Erythroblast (primary cell): Measurements from ENCODE around the gene CYLD.

Experiments used
- DNase-seq, 2 experiments: peaks; one replicate each; lab custom pipeline; 2025; lab: John Stamatoyannopoulos, UW
- GATA1 ChIP-seq: IDR thresholded peaks from 2 replicates; pipeline ENCODE4 v1.6.1; 2011; ENCODE audit warnings: low read depth, mild to moderate bottlenecking, control low read depth, low read length, moderate library complexity
- POLR2A ChIP-seq: IDR thresholded peaks from 2 replicates; pipeline ENCODE4 v1.6.1; 2011; ENCODE audit warnings: mild to moderate bottlenecking, low read length

CYLD gene

DNA sequence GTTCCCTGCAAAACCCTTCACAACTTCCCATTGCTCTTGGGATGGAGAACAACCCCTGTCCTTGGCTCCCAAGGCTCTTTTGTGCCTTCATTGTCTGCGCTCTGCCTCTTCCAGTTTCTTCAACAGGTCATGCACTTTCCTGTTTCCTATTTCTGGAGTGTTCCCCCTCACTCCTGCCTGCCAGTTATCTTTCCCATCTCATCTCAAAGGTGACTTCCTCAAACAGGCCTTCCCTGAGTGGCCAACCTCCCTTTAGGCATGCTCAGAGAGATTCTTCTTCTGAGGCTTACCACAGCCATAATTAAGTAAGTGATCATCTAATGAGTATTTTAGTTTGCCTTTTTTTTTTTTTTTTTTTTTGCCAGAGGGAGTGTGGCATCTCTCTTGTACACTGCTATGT, 2.9 kb upstream of the CYLD start:
- TF ChIP-seq GATA1 = no peak
- no peak for TF ChIP-seq POLR2A
- DNase-seq = no peak

GRCh38 chr16:50740736-50741135, 1.1 kb upstream of the CYLD start:
- TF ChIP-seq POLR2A (no peak), GATA1 (no peak)
- DNase-seq = peak in 1 of 2 experiments; percentile 19

DNA sequence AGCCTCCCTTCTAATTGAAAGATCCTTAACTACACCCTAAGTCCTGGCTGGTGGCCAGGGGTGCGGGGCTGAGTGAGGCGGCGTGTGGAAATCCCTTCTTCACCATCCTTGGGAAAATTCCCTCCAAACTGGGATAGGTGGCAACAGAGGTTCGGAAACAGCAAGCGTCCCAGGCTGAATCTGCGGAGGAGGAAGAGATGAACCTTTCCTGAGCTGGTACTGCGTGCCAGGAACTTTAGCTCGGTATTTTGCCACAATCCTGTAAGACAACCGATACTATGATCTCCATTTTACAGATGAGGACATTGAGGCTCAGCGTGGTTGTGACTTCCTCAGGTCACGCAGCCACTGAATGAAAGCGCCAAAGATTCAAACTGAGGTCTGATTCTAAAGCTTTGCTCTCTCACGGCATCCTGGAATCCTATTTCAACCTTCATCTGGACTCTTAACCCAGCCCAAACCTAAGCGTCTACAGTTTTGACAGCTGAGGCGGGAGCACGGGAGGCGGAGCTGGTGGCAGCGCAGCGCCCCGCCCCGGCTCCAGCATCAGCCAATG, 583 bp upstream of the CYLD start:
- TF ChIP-seq GATA1 (no peak), POLR2A (no peak)
- peak in 1 of 2 experiments; percentile 49 for DNase-seq

DNA sequence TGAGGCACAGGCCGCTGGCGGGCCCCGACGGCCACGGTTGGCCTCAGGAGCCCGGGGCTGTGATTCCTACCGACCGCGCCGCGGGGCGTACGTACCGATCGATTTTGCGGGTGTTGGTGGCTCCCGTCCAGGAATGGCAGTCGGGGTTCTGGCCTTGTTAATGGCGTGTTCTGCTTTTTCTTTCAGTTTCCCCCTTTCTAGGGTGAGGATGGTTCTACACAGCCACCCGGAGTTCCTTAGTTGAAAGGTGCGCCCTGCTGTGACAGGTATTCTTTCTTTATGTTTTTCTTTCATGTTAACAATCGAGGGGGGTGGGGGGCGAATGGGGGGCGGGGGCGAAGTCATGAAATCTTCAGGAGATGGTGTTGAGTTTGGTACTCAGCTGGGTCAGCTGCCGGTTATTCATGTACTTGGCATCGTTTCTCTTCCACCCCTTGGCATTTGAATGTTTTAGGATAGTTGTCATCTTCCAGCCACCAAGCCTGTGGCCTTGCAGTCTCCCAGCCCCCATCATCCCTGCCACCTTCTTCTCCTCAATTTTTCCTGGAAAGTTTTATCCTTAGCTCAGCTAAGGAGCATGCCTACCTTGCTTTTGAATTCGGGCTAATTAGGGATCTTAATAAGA, 802 bp downstream of the CYLD start:
- TF ChIP-seq POLR2A = no peak
- TF ChIP-seq GATA1 = no peak
- DNase-seq = peak; percentile 44 to 64

DNA sequence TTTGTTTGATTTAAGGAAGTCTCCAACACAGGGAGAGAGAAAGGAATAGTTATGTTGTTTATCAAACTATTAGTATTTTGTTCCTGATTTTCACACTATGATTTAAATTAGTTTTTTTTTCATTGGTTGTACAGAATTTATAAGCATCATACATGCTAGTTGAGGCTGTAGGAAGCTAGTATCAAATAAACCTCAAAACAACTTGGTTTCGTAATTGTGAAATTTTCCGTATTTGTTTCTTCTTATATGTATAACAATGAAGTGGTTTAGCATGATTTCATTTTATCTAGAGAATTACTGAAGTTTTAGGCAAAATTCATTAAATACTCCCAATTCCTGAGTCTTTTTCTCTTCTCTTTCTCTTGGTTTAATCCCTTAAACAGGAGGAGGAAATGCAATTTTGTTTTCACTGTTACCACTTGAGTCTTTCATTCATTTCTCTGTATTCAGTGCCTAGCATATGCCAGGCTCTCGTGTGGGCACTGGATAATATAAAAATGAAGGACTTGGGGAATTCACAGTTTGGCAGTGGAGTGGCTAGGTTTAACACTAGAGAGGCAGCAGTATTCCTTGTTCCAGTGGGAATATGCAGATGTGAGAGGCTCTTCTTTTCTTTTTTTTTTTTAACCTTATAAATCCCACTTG, 1.8 kb downstream of the CYLD start:
- TF ChIP-seq POLR2A = no peak
- TF ChIP-seq GATA1 = no peak
- DNase-seq = no peak

DNA sequence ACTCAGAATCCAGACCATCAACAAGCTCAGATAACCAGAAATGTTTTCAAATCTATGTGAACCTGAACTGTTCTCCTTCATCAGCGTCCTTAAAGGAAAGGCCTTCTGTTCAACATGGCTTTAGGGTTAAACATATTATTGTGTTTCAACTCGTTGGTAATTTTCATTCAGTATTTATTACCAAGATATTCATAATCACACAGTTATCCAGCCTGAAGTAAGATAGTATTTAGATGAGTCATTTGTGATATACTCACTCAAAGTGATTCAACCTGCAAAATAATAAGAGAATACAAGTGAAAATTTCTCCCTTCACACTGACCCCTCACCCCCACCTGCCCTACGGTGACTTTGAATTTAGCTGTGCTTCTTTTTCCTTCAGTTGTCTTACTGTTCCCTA, 3.0 kb downstream of the CYLD start:
- no peak for DNase-seq
- TF ChIP-seq GATA1 = no peak
- TF ChIP-seq POLR2A = no peak

DNA sequence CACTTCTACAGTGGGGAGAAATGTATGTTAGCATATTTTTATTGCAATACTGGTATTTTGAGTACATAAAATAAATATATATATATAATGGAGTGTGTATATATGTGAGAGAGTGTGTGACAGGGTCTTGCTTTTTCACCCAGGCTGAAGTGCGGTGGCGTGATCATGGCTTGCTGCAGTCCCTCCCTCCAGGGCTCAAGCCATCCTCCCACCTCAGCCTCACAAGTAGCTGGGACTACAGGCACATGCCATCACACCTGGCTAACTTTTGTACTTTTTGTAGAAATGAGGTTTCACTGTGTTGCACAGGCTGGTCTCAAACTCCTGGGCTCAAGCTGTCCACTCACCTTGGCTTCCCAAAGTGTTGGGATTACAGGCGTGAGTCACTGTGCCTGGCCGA, 4.1 kb downstream of the CYLD start:
- DNase-seq = no peak
- TF ChIP-seq POLR2A (no peak), GATA1 (no peak)

DNA sequence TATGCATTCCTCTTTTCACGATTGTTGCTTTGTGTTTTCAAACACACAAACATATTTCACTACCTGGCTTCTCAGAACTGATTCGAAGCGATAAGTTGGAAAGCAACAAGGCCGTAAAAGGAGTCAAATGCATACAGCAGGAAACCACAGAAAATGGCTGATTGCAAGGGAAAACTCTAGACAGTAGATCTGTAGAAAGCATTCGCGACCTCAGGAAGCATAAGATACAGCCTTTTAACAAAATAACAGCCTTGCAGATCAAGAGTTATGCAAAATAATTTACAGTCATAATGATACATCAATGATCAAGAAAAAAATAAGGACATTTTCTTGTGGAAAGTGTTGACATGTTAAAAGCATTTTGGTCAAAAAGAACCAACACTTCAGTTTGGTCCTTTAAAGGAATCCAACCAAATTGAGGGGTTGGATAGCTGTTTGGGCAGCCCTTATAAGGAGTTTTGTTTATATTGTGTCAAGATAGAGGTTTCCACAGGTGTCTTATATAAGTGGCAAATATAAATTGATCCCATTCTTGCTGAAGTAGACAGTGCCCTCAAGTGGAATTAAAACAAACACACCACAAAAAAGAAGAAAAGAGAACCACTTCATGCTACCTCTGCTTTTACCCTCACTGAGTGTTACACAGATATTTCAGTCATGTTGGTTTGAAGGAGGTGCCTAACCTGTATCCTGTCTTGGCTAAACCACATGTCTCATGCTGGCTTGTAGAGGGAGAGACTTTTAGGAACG, 5.5 kb downstream of the CYLD start:
- DNase-seq = peak; percentile 35 to 37
- TF ChIP-seq POLR2A = no peak
- TF ChIP-seq GATA1 = no peak

DNA sequence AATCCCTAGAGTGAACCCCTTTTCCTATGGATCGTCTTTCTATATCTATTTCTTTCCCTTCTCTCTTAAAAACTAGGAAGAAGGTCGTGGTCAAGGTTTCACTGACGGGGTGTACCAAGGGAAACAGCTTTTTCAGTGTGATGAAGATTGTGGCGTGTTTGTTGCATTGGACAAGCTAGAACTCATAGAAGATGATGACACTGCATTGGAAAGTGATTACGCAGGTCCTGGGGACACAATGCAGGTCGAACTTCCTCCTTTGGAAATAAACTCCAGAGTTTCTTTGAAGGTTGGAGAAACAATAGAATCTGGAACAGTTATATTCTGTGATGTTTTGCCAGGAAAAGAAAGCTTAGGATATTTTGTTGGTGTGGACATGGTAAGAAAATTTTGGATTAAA, 9.6 kb downstream of the CYLD start:
- no peak for DNase-seq
- TF ChIP-seq GATA1 (no peak), POLR2A (no peak)

DNA sequence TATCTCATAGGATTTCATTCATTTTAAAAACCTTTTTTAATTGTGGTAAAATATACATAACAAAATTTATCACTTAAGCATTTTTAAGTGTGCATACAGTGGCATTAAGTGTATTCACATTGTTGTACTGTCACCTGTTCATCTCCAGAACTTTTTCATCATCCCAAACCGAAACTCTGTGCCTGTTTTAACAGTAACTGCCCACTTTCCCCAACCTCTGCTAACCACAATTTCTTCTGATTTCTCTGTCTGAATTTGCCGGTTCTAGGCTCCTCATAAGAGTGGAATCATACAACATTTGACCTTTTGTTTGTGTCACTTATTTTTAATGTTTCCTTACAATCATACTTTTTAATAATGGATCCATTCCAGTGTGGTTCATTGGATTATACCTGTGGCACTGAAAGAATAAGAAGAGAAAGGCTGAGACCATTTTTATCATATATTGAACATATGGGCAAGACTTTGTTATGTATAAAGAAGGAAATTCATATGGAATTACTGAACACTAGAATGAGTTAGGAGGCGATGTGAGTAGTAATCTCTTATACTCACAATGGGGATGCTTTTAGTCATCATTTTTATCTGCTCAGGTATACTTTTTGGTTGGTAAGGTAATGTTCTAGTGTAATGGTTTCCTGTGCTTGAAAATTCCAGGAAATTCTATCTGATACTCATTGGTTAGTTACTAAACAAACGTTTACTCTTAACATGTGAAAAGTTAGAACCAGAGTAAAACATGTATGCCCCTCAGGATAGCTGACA, 10.8 kb downstream of the CYLD start:
- TF ChIP-seq GATA1 (no peak), POLR2A (no peak)
- no peak for DNase-seq

DNA sequence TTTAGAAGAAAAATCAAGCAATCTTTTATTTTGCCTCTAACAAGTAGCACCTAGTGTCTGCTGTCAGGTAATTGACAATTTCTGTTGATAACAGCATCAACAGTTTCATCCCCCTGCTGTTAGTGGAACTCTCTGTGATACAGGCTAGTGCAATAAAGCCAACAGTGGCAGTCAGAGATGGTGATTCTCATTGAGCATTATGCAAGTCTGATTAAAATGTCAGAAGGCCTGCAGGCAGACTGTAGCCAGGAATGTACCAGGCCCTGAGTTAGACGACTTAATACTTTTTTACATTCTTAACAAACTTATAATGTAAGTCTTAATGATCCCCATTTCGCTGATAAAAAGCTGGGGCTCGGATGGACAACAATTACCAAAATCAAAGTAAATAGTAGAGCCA, 14.6 kb downstream of the CYLD start:
- TF ChIP-seq GATA1 = no peak
- no peak for TF ChIP-seq POLR2A
- no peak for DNase-seq

GRCh38 chr16:50761267-50761666, 19.4 kb downstream of the CYLD start:
- TF ChIP-seq POLR2A = no peak
- no peak for TF ChIP-seq GATA1
- DNase-seq = no peak

- DNase-seq = no peak
- TF ChIP-seq POLR2A (no peak), GATA1 (no peak)
Observed at GRCh38 chr16:50762241-50762640, 20.4 kb downstream of the CYLD start.

DNA sequence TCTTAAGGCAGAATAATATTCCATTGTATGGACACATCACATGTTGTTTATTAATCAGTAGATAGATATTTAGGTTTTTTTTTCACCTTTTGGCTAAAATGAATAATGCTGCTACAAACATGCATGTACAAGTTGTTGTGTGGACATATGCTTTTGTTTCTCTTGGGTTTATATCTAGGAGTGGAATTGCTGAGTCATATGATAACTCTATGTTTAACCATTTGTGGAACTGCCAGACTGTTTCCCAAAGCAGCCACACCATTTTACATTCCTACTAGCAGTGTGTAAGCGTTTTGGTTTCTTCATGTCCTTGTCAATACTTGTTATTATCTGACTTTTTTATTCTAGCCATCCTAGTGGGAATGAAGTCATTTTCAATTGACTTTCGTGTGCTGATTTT, 21.3 kb downstream of the CYLD start:
- peak; percentile 10 to 12 for DNase-seq
- TF ChIP-seq GATA1 = no peak
- TF ChIP-seq POLR2A = no peak
